A673 (cell line): ENCODE data around the gene STIM1. TPM values are rescaled to one million over a fixed set of nuclear protein-coding genes. Genes with fewer than 3 reads are reported as not detected.

Experiments used
- BruUV-seq: library from RNA; stranded (reverse); fragments of 400-500 nt; replicated peaks from 2 replicates; lab custom pipeline; 2021; lab: Mats Ljungman, UMichigan
- CTCF ChIA-PET: fragments of 300-600 bp; sonication (Branson Sonifier 250); formaldehyde crosslinking; loops from one replicate; lab custom pipeline; 2022; ENCODE audit warnings: antibody characterized with exemption; lab: Charles Lee
- POLR2A ChIA-PET: fragments of 300-600 bp; sonication (Branson Sonifier 250); formaldehyde crosslinking; loops from one replicate; lab custom pipeline; 2022; ENCODE audit warnings: antibody characterized with exemption; ENCODE audit not compliant: low non-redundant PET; lab: Charles Lee
- DNase-seq: peaks from one replicate; pipeline ENCODE4 v3.0.0-alpha.2; 2015; ENCODE audit warnings: low spot score
- H3K27ac ChIP-seq: fragments of 200-600 bp; sonication (generic); 2 replicates; pipeline ENCODE4 v1.5.1; 2016; ENCODE audit warnings: mixed run types, low read depth, mild to moderate bottlenecking, mixed read lengths, antibody characterized with exemption, low read length; ENCODE audit not compliant: poor library complexity, severe bottlenecking
- H3K27me3 ChIP-seq: fragments of 200-600 bp; sonication (generic); replicated peaks from 2 replicates; pipeline ENCODE4 v1.6.1; 2017; ENCODE audit warnings: mixed run types, low read depth, mild to moderate bottlenecking, mixed read lengths, antibody characterized with exemption, low read length; ENCODE audit not compliant: insufficient read depth, poor library complexity
- H3K36me3 ChIP-seq: fragments of 200-600 bp; sonication (generic); 2 replicates; pipeline ENCODE4 v1.6.1; 2016; ENCODE audit warnings: mixed run types, mild to moderate bottlenecking, mixed read lengths, antibody characterized with exemption, low read length; ENCODE audit not compliant: insufficient read depth, poor library complexity, severe bottlenecking
- H3K4me1 ChIP-seq: fragments of 200-600 bp; sonication (generic); 2 replicates; pipeline ENCODE4 v1.6.1; 2017; ENCODE audit warnings: mixed run types, mild to moderate bottlenecking, mixed read lengths, antibody characterized with exemption, low read length; ENCODE audit not compliant: insufficient read depth, poor library complexity, severe bottlenecking
- H3K4me3 ChIP-seq: fragments of 200-600 bp; sonication (generic); 2 replicates; pipeline ENCODE4 v1.5.1; 2016; ENCODE audit warnings: low read depth, mixed run types, mild to moderate bottlenecking, mixed read lengths, low read length; ENCODE audit not compliant: poor library complexity, severe bottlenecking
- H3K9me3 ChIP-seq: fragments of 200-600 bp; sonication (generic); 2 replicates; pipeline ENCODE4 v1.6.1; 2016; ENCODE audit warnings: mixed run types, low read depth, mild to moderate bottlenecking, mixed read lengths, antibody characterized with exemption, low read length; ENCODE audit not compliant: poor library complexity, severe bottlenecking
- EZH2 ChIP-seq: fragments of 200-600 bp; sonication (generic); IDR thresholded peaks from 2 replicates; pipeline ENCODE4 v1.6.1; 2017; ENCODE audit warnings: borderline replicate concordance, low read depth, mild to moderate bottlenecking, mixed read lengths, antibody characterized with exemption, low read length; ENCODE audit not compliant: poor library complexity, severe bottlenecking
- intact Hi-C: fragments of 100-400 bp; cut with micrococcal nuclease; formaldehyde crosslinking; loops from one replicate; pipeline ENCODE4 v1.10.0; 2022; ENCODE audit not compliant: unreplicated experiment
- total RNA-seq: library from RNA; stranded (reverse); gene quantifications from 2 replicates; pipeline ENCODE4 v1.2.3, GENCODE V29; 2021
- TF ChIP-seq, protein P1 (sequence below): fragments of 300-800, 200-600 bp; sonication (generic); conservative IDR thresholded peaks from 2 replicates; pipeline ENCODE4 v1.5.1; 2017; ENCODE audit warnings: low read depth, mild to moderate bottlenecking, antibody characterized with exemption, low read length, moderate library complexity, mixed read lengths

STIM1 gene
- total RNA-seq, 1 experiment from 2014 or later = 14.2 TPM

GRCh38 chr11:4019891-4020290, 164.4 kb downstream of the STIM1 start:
- TF ChIP-seq EZH2 = no peak
- TF ChIP-seq, protein P1, sequence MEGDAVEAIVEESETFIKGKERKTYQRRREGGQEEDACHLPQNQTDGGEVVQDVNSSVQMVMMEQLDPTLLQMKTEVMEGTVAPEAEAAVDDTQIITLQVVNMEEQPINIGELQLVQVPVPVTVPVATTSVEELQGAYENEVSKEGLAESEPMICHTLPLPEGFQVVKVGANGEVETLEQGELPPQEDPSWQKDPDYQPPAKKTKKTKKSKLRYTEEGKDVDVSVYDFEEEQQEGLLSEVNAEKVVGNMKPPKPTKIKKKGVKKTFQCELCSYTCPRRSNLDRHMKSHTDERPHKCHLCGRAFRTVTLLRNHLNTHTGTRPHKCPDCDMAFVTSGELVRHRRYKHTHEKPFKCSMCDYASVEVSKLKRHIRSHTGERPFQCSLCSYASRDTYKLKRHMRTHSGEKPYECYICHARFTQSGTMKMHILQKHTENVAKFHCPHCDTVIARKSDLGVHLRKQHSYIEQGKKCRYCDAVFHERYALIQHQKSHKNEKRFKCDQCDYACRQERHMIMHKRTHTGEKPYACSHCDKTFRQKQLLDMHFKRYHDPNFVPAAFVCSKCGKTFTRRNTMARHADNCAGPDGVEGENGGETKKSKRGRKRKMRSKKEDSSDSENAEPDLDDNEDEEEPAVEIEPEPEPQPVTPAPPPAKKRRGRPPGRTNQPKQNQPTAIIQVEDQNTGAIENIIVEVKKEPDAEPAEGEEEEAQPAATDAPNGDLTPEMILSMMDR = no peak
- POLR2A ChIA-PET = no interaction called here
- no TSS peak for BruUV-seq
- H3K9me3 ChIP-seq = no peaks in the 10 kb centered on the region
- DNase-seq = no peak
- H3K27me3 ChIP-seq = no peaks in the 10 kb centered on the region
- H3K27ac ChIP-seq = no peak overlapping the region
- H3K36me3 ChIP-seq = no peaks in the 10 kb centered on the region
- peaks cover 9% of the 10 kb centered on the region for H3K4me1 ChIP-seq
- intact Hi-C loops = no loop called here
- CTCF ChIA-PET = no interaction called here
- H3K4me3 ChIP-seq = no peak overlapping the region

- Histone ChIP-seq H3K27me3 (no peaks in the 10 kb centered on the region), H3K27ac (no peak overlapping the region), H3K36me3 (no peaks in the 10 kb centered on the region), H3K4me1 (peaks cover 25% of the 10 kb centered on the region), H3K9me3 (no peaks in the 10 kb centered on the region), H3K4me3 (no peak overlapping the region)
- no peak for DNase-seq
- intact Hi-C loops = no loop called here
- CTCF ChIA-PET = no interaction called here
- TF ChIP-seq, protein P1 = no peak
- TF ChIP-seq EZH2 = no peak
- POLR2A ChIA-PET = no interaction called here
- BruUV-seq = no TSS peak
Observed at GRCh38 chr11:4022669-4023068, 167.2 kb downstream of the STIM1 start.

DNA sequence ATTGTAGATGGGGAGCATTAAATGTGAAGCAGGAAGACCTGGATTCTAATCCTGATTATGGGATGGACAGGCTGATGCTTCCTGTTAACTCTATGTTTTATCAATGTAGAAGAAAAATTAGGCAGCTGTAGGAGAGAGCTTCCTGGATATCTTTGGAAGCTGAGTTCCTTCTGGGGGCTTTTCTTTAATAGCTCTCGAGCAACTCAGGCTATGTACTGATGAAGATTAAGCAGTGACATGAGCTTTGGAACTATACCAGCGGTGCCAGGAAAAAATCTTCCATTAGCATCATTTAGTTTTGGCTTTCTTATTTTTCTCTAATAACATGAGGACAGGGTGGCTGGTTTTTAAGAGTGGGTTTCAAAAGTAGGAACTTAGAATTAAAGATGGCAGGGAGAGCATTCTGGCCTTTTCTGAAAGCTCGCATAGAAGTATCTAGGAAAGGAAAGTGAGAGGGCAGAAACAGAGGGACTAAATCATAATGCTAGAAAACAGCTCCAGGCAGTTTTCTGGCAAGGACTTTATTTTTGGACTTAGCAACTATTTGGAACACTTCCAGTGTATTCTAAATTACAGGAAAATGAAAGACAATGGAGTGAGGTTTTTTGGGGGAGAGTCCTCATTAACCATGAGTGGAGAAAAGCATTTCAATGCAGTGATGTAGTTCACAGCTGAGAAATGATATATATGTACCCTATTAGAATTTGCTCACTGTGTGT, 169.9 kb downstream of the STIM1 start:
- intact Hi-C loops = no loop called here
- BruUV-seq = no TSS peak
- DNase-seq = peak; percentile 58
- POLR2A ChIA-PET = no interaction called here
- CTCF ChIA-PET = no interaction called here
- Histone ChIP-seq H3K36me3 (no peaks in the 10 kb centered on the region), H3K4me1 (peaks cover 25% of the 10 kb centered on the region), H3K27me3 (no peaks in the 10 kb centered on the region), H3K4me3 (no peak overlapping the region), H3K9me3 (no peaks in the 10 kb centered on the region), H3K27ac (peak overlapping the region; percentile 21)
- TF ChIP-seq, protein P1 = no peak
- no peak for TF ChIP-seq EZH2
